ENCODE results near the gene KCNJ6. TPM values are rescaled to one million over a fixed set of nuclear protein-coding genes. Genes with fewer than 3 reads are reported as not detected.

KCNJ6 gene
- polyA plus RNA-seq, 1 donor from 2014 or later = not detected

- no peaks in the 10 kb centered on the region for H3K36me3 Mint-ChIP-seq
- no peak overlapping the region for H3K4me3 Mint-ChIP-seq
- H3K27me3 Mint-ChIP-seq = peaks cover 4% of the 10 kb centered on the region
- peaks cover 0 to 4% (median 0%) of the 10 kb centered on the region in 3 donors for H3K9me3 Mint-ChIP-seq
- no peak overlapping the region for H3K27ac Mint-ChIP-seq
- H3K4me1 Mint-ChIP-seq = no peaks in the 10 kb centered on the region
Observed at GRCh38 chr21:37828991-37829390, 87.3 kb downstream of the KCNJ6 start.

GRCh38 chr21:37828556-37828955 is 87.7 kb downstream of the KCNJ6 start:
- Mint-ChIP-seq H3K4me3 (no peak overlapping the region), H3K27me3 (peaks cover 4% of the 10 kb centered on the region), H3K4me1 (no peaks in the 10 kb centered on the region), H3K36me3 (no peaks in the 10 kb centered on the region), H3K27ac (no peak overlapping the region), H3K9me3 (peaks cover 0 to 2% (median 0%) of the 10 kb centered on the region in 3 donors)

- Mint-ChIP-seq H3K27me3 (peaks cover 4% of the 10 kb centered on the region), H3K27ac (no peak overlapping the region), H3K9me3 (peaks cover 0 to 4% (median 0%) of the 10 kb centered on the region in 3 donors), H3K4me3 (no peak overlapping the region), H3K36me3 (no peaks in the 10 kb centered on the region), H3K4me1 (no peaks in the 10 kb centered on the region)
Observed at GRCh38 chr21:37827913-37828312, 88.3 kb downstream of the KCNJ6 start.

- Mint-ChIP-seq H3K4me3 (no peak overlapping the region), H3K9me3 (peaks cover 0 to 2% (median 0%) of the 10 kb centered on the region in 3 donors), H3K27ac (no peak overlapping the region)
Observed at GRCh38 chr21:37821786-37822450, 94.3 kb downstream of the KCNJ6 start.

GRCh38 chr21:37821092-37821491 is 95.2 kb downstream of the KCNJ6 start:
- Mint-ChIP-seq H3K9me3 (peaks cover 0 to 1% (median 0%) of the 10 kb centered on the region in 3 donors), H3K27me3 (no peaks in the 10 kb centered on the region), H3K36me3 (no peaks in the 10 kb centered on the region), H3K4me3 (no peak overlapping the region), H3K4me1 (no peaks in the 10 kb centered on the region), H3K27ac (no peak overlapping the region)

More at GRCh38 chr21:37821786-37822450, 94.3 kb downstream of the KCNJ6 start:
- no peaks in the 10 kb centered on the region for H3K4me1 Mint-ChIP-seq
- H3K27me3 Mint-ChIP-seq = no peaks in the 10 kb centered on the region
- no peaks in the 10 kb centered on the region for H3K36me3 Mint-ChIP-seq

- Mint-ChIP-seq H3K36me3 (no peaks in the 10 kb centered on the region), H3K27me3 (no peaks in the 10 kb centered on the region), H3K27ac (no peak overlapping the region), H3K9me3 (peaks cover 0 to 1% (median under 1%) of the 10 kb centered on the region in 3 donors), H3K4me3 (no peak overlapping the region), H3K4me1 (no peaks in the 10 kb centered on the region)
Observed at GRCh38 chr21:37819372-37819771, 96.9 kb downstream of the KCNJ6 start.

- Mint-ChIP-seq H3K4me3 (no peak overlapping the region), H3K27ac (no peak overlapping the region), H3K36me3 (peaks cover 3% of the 10 kb centered on the region), H3K9me3 (peaks cover 1 to 11% (median 4%) of the 10 kb centered on the region in 3 donors), H3K4me1 (no peaks in the 10 kb centered on the region), H3K27me3 (no peaks in the 10 kb centered on the region)
Observed at GRCh38 chr21:37817242-37817641, 99.0 kb downstream of the KCNJ6 start.

GRCh38 chr21:37815893-37816292 is 100.4 kb downstream of the KCNJ6 start:
- no peak overlapping the region for H3K27ac Mint-ChIP-seq
- H3K36me3 Mint-ChIP-seq = peaks cover 3% of the 10 kb centered on the region

GRCh38 chr21:37811711-37812110 is 104.5 kb downstream of the KCNJ6 start:
- Mint-ChIP-seq H3K27ac (no peak overlapping the region), H3K9me3 (peaks cover 1 to 12% (median 9%) of the 10 kb centered on the region in 3 donors), H3K27me3 (no peaks in the 10 kb centered on the region), H3K4me1 (no peaks in the 10 kb centered on the region), H3K4me3 (no peak overlapping the region), H3K36me3 (peaks cover 3% of the 10 kb centered on the region)

More at GRCh38 chr21:37815893-37816292, 100.4 kb downstream of the KCNJ6 start:
- H3K9me3 Mint-ChIP-seq = peaks cover 1 to 12% (median 7%) of the 10 kb centered on the region in 3 donors
- H3K4me3 Mint-ChIP-seq = no peak overlapping the region
- no peaks in the 10 kb centered on the region for H3K27me3 Mint-ChIP-seq
- no peaks in the 10 kb centered on the region for H3K4me1 Mint-ChIP-seq

GRCh38 chr21:37808261-37808660 is 108.0 kb downstream of the KCNJ6 start:
- no peak overlapping the region for H3K4me3 Mint-ChIP-seq
- peaks cover 3% of the 10 kb centered on the region for H3K36me3 Mint-ChIP-seq
- peaks cover 0 to 17% (median 10%) of the 10 kb centered on the region in 3 donors for H3K9me3 Mint-ChIP-seq
- H3K4me1 Mint-ChIP-seq = no peaks in the 10 kb centered on the region
- no peak overlapping the region for H3K27ac Mint-ChIP-seq
- H3K27me3 Mint-ChIP-seq = no peaks in the 10 kb centered on the region

GRCh38 chr21:37805266-37805665 is 111.0 kb downstream of the KCNJ6 start:
- Mint-ChIP-seq H3K27ac (peak overlapping the region in 1 of 3 donors; percentile 63), H3K36me3 (no peaks in the 10 kb centered on the region), H3K9me3 (peaks cover 0 to 10% (median 6%) of the 10 kb centered on the region in 3 donors), H3K4me3 (no peak overlapping the region), H3K27me3 (peaks cover 5% of the 10 kb centered on the region), H3K4me1 (no peaks in the 10 kb centered on the region)

GRCh38 chr21:37804001-37804400 is 112.3 kb downstream of the KCNJ6 start:
- H3K36me3 Mint-ChIP-seq = no peaks in the 10 kb centered on the region
- peaks cover 5% of the 10 kb centered on the region for H3K27me3 Mint-ChIP-seq
- H3K4me3 Mint-ChIP-seq = no peak overlapping the region
- no peaks in the 10 kb centered on the region for H3K4me1 Mint-ChIP-seq
- no peak overlapping the region for H3K27ac Mint-ChIP-seq
- peaks cover 0 to 7% (median 6%) of the 10 kb centered on the region in 3 donors for H3K9me3 Mint-ChIP-seq

- H3K9me3 Mint-ChIP-seq = peaks cover 0 to 7% (median 6%) of the 10 kb centered on the region in 3 donors
- H3K4me3 Mint-ChIP-seq = no peak overlapping the region
- H3K4me1 Mint-ChIP-seq = no peaks in the 10 kb centered on the region
- peaks cover 5% of the 10 kb centered on the region for H3K27me3 Mint-ChIP-seq
- H3K27ac Mint-ChIP-seq = no peak overlapping the region
- no peaks in the 10 kb centered on the region for H3K36me3 Mint-ChIP-seq
Observed at GRCh38 chr21:37803101-37803651, 113.1 kb downstream of the KCNJ6 start.

- Mint-ChIP-seq H3K9me3 (peaks cover 0 to 7% (median 6%) of the 10 kb centered on the region in 3 donors), H3K27ac (no peak overlapping the region), H3K36me3 (no peaks in the 10 kb centered on the region), H3K4me3 (no peak overlapping the region), H3K4me1 (no peaks in the 10 kb centered on the region), H3K27me3 (peaks cover 5% of the 10 kb centered on the region)
Observed at GRCh38 chr21:37800456-37801061, 115.7 kb downstream of the KCNJ6 start.

GRCh38 chr21:37800057-37800455 is 116.2 kb downstream of the KCNJ6 start:
- no peak overlapping the region for H3K4me3 Mint-ChIP-seq
- peaks cover 0 to 8% (median 6%) of the 10 kb centered on the region in 3 donors for H3K9me3 Mint-ChIP-seq
- H3K36me3 Mint-ChIP-seq = no peaks in the 10 kb centered on the region
- H3K27ac Mint-ChIP-seq = no peak overlapping the region
- H3K27me3 Mint-ChIP-seq = peaks cover 5% of the 10 kb centered on the region
- H3K4me1 Mint-ChIP-seq = no peaks in the 10 kb centered on the region

All from IgD-negative memory B cell (primary cell).